Calu3 (cell line): Measurements from ENCODE around the gene RAB9B. TPM values are rescaled to one million over a fixed set of nuclear protein-coding genes. Genes with fewer than 3 reads are reported as not detected.
A peak's percentile ranks its signal among the peaks of the same experiment; 100 is the strongest.

Experiments used
- Bru-seq: library from RNA; stranded (reverse); fragments of 400-500 nt; gene quantifications from one replicate; lab custom pipeline; 2021; lab: Mats Ljungman, UMichigan
- BruChase-seq, 2 experiments: library from RNA; stranded (reverse); fragments of 400-500 nt; gene quantifications; one replicate each; lab custom pipeline; 2021; lab: Mats Ljungman, UMichigan
- BruUV-seq: library from RNA; stranded (reverse); fragments of 400-500 nt; replicated peaks from 2 replicates; lab custom pipeline; 2021; lab: Mats Ljungman, UMichigan
- CTCF ChIA-PET: fragments of 300-600 bp; sonication (Branson Sonifier 250); formaldehyde crosslinking; loops from one replicate; lab custom pipeline; 2022; ENCODE audit warnings: antibody characterized with exemption; lab: Charles Lee
- DNase-seq: peaks from one replicate; pipeline ENCODE4 v3.0.0; 2022
- H3K27ac Mint-ChIP-seq: one replicate; pipeline ENCODE4 v1.8.0; 2022; ENCODE audit warnings: mixed read lengths; ENCODE audit not compliant: unreplicated experiment
- H3K27me3 Mint-ChIP-seq: one replicate; pipeline ENCODE4 v1.8.0; 2022; ENCODE audit warnings: mixed read lengths; ENCODE audit not compliant: unreplicated experiment
- H3K36me3 Mint-ChIP-seq: one replicate; pipeline ENCODE4 v1.8.0; 2022; ENCODE audit warnings: mild to moderate bottlenecking, moderate library complexity, mixed read lengths; ENCODE audit not compliant: insufficient read depth, unreplicated experiment
- H3K4me1 Mint-ChIP-seq: one replicate; pipeline ENCODE4 v1.8.0; 2022; ENCODE audit warnings: mild to moderate bottlenecking, low read depth, mixed read lengths; ENCODE audit not compliant: unreplicated experiment
- H3K4me3 Mint-ChIP-seq: one replicate; pipeline ENCODE4 v1.8.0; 2022; ENCODE audit warnings: mild to moderate bottlenecking, low read depth, moderate library complexity, mixed read lengths; ENCODE audit not compliant: unreplicated experiment
- H3K9me3 Mint-ChIP-seq: one replicate; pipeline ENCODE4 v1.8.0; 2022; ENCODE audit warnings: low read depth, mixed read lengths; ENCODE audit not compliant: unreplicated experiment
- CTCF ChIP-seq: fragments of 200-600 bp; IDR thresholded peaks from one replicate; pipeline ENCODE4 v1.8.0; 2022; ENCODE audit warnings: antibody characterized with exemption; ENCODE audit not compliant: unreplicated experiment
- intact Hi-C: fragments of 100-400 bp; cut with micrococcal nuclease; formaldehyde crosslinking; loops from one replicate; pipeline ENCODE4 v1.10.0; 2022; ENCODE audit not compliant: unreplicated experiment
- long read RNA-seq: library from polyadenylated mRNA; stranded (forward); transcript quantifications from one replicate; pipeline ENCODE4 v2.0.0, GENCODE V29; 2022
- total RNA-seq: library from RNA; stranded (reverse); gene quantifications from 2 replicates; pipeline ENCODE4 v1.2.3, GENCODE V29; 2022

Gene RAB9B, protein sequence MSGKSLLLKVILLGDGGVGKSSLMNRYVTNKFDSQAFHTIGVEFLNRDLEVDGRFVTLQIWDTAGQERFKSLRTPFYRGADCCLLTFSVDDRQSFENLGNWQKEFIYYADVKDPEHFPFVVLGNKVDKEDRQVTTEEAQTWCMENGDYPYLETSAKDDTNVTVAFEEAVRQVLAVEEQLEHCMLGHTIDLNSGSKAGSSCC
- total RNA-seq = 1.3 and 1.5 TPM in 2 replicates
- Bru-seq, nascent RNA = percentile 33 among the genes with signal in this experiment
- BruChase-seq, experiment 1, labeled RNA remaining after a 6-hour chase = percentile 50 among the genes with signal in this experiment
- percentile 49 among the genes with signal in this experiment for BruChase-seq, experiment 2, labeled RNA remaining after a 2-hour chase
- long read RNA-seq, partial matches to known transcripts = 1 of 4 reads
- long read RNA-seq, other reads (novel, unspliced or antisense) = 2 of 4 reads

- peak; percentile 34 for DNase-seq
- Mint-ChIP-seq H3K4me3 (peak within 1 kb of the TSS; percentile 81), H3K4me1 (peaks cover 10% of the 10 kb centered on the region), H3K27ac (peak within 1 kb of the TSS; percentile 74), H3K36me3 (peaks cover 11% of the 10 kb centered on the region), H3K9me3 (no peaks in the 10 kb centered on the region), H3K27me3 (no peaks in the 10 kb centered on the region)
- BruUV-seq = no TSS peak
- intact Hi-C loops = no loop called here
- no peak for TF ChIP-seq CTCF
- CTCF ChIA-PET = interaction anchor here (1.0 to 2.1 kb wide), 3 partner anchors 13 to 281 kb away, joined by 3 to 11 read pairs (median 4); no protein-coding TSS in a partner anchor
Observed at GRCh38 chrX:103831803-103832544, at the start of gene RAB9B. Gene RAB9B (minus strand): TSS chrX:103832257. CDS start chrX:103825784, 6,473 bp downstream.

GRCh38 chrX:103879339-103879738 lies 47.3 kb upstream of the RAB9B start:
- CTCF ChIA-PET = no interaction called here
- no peak for DNase-seq
- no peaks in the 10 kb centered on the region for H3K36me3 Mint-ChIP-seq
- BruUV-seq = no TSS peak
- peaks cover 55% of the 10 kb centered on the region for H3K4me1 Mint-ChIP-seq
- no peaks in the 10 kb centered on the region for H3K9me3 Mint-ChIP-seq
- TF ChIP-seq CTCF = no peak
- H3K4me3 Mint-ChIP-seq = peak overlapping the region; percentile 39
- intact Hi-C loops = loop anchor here (5.0 kb wide), 1 partner anchor 38 kb away; no protein-coding TSS in a partner anchor
- H3K27ac Mint-ChIP-seq = peak overlapping the region; percentile 56
- H3K27me3 Mint-ChIP-seq = no peaks in the 10 kb centered on the region

- CTCF ChIA-PET = no interaction called here
- intact Hi-C loops = loop anchor here (5.0 kb wide), 1 partner anchor 39 kb away; no protein-coding TSS in a partner anchor
- no peaks in the 10 kb centered on the region for H3K9me3 Mint-ChIP-seq
- peak overlapping the region; percentile 39 for H3K4me3 Mint-ChIP-seq
- no peaks in the 10 kb centered on the region for H3K36me3 Mint-ChIP-seq
- peak; percentile 61 for DNase-seq
- no peak for TF ChIP-seq CTCF
- peaks cover 47% of the 10 kb centered on the region for H3K4me1 Mint-ChIP-seq
- BruUV-seq = no TSS peak
- no peaks in the 10 kb centered on the region for H3K27me3 Mint-ChIP-seq
- H3K27ac Mint-ChIP-seq = peak overlapping the region; percentile 56
Observed at GRCh38 chrX:103878466-103879122, 46.5 kb upstream of the RAB9B start.

- H3K27me3 Mint-ChIP-seq = no peaks in the 10 kb centered on the region
- intact Hi-C loops = loop anchor here (5.0 kb wide), 1 partner anchor 40 kb away; no protein-coding TSS in a partner anchor
- no peak overlapping the region for H3K27ac Mint-ChIP-seq
- H3K9me3 Mint-ChIP-seq = no peaks in the 10 kb centered on the region
- no peak for TF ChIP-seq CTCF
- BruUV-seq = no TSS peak
- no peak for DNase-seq
- H3K4me3 Mint-ChIP-seq = no peak overlapping the region
- CTCF ChIA-PET = no interaction called here
- H3K4me1 Mint-ChIP-seq = peaks cover 41% of the 10 kb centered on the region
- H3K36me3 Mint-ChIP-seq = no peaks in the 10 kb centered on the region
Observed at GRCh38 chrX:103877571-103877970, 45.5 kb upstream of the RAB9B start.
